Tibial nerve (tissue), 3 donors: Measurements from ENCODE around the gene HECTD4.

Source experiments
- POLR2A ChIP-seq, 2 donors: fragments of 450-650 bp; IDR thresholded peaks; one replicate each; pipeline ENCODE4 v1.6.1; 2017; ENCODE audit warnings: antibody characterized with exemption in 2 of 2, mild to moderate bottlenecking in 2 of 2, moderate library complexity in 2 of 2
- TF ChIP-seq, protein P1 (sequence below), 5 experiments: fragments of 200-600 bp in 3 of 5; fragments of 450-650 bp in 2 of 5; sonication (generic) in 3 of 5; IDR thresholded peaks; one replicate each; pipeline ENCODE4 v1.5.1; 2016 to 2019; ENCODE audit warnings: antibody characterized with exemption in 5 of 5, mild to moderate bottlenecking in 3 of 5, moderate library complexity in 2 of 5

DNA sequence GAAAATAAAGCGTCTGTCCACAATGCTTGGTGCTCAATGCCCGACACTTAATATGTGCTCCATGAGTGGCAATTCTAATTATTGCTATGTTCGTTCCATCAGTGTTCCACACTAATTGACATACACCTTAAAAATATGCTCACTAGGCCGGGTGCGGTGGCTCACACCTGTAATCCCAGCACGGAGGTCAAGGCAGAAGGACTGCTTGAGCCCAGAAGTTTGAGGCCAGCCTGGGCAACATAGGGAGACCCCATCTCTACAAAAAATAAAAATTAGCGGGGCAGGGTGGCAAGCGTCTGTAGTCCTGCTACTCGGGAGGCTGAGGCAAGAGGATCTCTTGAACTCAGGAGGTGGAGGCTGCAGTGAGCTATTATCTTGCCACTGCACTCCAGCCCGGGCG is 635 bp upstream of the HECTD4 start:
- no peak for TF ChIP-seq POLR2A (IDR thresholded peaks at IDR 0.05)
- TF ChIP-seq, protein P1, sequence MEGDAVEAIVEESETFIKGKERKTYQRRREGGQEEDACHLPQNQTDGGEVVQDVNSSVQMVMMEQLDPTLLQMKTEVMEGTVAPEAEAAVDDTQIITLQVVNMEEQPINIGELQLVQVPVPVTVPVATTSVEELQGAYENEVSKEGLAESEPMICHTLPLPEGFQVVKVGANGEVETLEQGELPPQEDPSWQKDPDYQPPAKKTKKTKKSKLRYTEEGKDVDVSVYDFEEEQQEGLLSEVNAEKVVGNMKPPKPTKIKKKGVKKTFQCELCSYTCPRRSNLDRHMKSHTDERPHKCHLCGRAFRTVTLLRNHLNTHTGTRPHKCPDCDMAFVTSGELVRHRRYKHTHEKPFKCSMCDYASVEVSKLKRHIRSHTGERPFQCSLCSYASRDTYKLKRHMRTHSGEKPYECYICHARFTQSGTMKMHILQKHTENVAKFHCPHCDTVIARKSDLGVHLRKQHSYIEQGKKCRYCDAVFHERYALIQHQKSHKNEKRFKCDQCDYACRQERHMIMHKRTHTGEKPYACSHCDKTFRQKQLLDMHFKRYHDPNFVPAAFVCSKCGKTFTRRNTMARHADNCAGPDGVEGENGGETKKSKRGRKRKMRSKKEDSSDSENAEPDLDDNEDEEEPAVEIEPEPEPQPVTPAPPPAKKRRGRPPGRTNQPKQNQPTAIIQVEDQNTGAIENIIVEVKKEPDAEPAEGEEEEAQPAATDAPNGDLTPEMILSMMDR (IDR thresholded peaks at IDR 0.05): no peak
